OCI-LY7 (cell line): ENCODE results near the gene WDCP.

Source experiments
- CTCF ChIP-seq: fragments of 200-600 bp; sonication (generic); conservative IDR thresholded peaks from 2 replicates; pipeline ENCODE4 v1.5.1; 2014; ENCODE audit warnings: mild to moderate bottlenecking, antibody characterized with exemption, low read length, moderate library complexity, mixed read lengths
- EZH2phosphoT487 ChIP-seq: fragments of 200-600 bp; sonication (generic); IDR thresholded peaks from 2 replicates; pipeline ENCODE4 v1.6.1; 2018; ENCODE audit warnings: low read depth, borderline replicate concordance, mild to moderate bottlenecking, mixed run types, antibody characterized with exemption, low read length, moderate library complexity, mixed read lengths

- TF ChIP-seq CTCF (no peak), EZH2phosphoT487 (no peak)
These were observed 35.7 kb downstream of the WDCP start for GRCh38 chr2:24011250-24012104.
